Measurements from ENCODE around the gene NKD1.
"Not testable (repeated sequence)": the region's sequence is repeated elsewhere in the genome, so short reads cannot be mapped to it uniquely, and the experiment has no call there.

The NKD1 gene

DNA sequence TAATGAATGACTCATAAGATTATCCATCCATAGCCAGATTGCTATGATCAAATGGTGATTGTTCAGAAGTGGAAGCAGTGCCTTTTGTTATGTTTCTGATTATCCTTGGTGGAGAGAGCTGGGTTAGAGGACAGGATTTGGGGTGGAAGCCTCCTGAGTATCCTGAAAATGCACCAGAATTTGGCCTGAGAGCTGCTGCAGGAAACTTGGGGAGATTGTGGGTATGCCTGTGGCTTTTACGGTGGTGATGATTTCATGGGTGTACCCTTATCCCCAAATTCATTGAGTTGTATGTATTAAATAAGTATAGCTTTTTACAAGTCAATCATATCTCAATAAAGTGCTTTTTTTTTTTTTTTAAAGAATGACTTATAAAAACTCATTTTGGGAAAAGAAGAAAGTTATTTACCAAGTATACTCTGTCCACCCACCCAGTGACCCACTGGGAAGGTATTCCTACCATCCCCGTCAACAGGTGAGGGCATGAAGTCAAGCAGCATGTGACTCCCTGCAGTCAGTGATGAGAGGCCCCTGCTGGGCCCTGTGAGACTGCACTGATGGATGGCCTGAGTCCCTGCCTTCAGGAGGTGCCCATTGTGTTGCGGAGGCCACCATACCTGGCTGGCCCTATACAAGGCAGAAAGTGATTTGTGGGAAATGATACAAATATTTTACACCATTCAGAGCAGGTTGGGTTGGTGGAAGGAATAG lies 28.4 kb downstream of the NKD1 start:
- H3K4me3 ChIP-seq (ENCODE audit: low read depth, low read length): no peak overlapping the region
- in situ Hi-C loops (cut with HindIII; ENCODE audit: low pct_ligation_motif_present, low sequenced_read_pairs): no loop called here
- no peaks in the 10 kb centered on the region for H3K27me3 ChIP-seq (replicated peaks)
- H3K27ac ChIP-seq: no peak overlapping the region
- TF ChIP-seq, protein P1, sequence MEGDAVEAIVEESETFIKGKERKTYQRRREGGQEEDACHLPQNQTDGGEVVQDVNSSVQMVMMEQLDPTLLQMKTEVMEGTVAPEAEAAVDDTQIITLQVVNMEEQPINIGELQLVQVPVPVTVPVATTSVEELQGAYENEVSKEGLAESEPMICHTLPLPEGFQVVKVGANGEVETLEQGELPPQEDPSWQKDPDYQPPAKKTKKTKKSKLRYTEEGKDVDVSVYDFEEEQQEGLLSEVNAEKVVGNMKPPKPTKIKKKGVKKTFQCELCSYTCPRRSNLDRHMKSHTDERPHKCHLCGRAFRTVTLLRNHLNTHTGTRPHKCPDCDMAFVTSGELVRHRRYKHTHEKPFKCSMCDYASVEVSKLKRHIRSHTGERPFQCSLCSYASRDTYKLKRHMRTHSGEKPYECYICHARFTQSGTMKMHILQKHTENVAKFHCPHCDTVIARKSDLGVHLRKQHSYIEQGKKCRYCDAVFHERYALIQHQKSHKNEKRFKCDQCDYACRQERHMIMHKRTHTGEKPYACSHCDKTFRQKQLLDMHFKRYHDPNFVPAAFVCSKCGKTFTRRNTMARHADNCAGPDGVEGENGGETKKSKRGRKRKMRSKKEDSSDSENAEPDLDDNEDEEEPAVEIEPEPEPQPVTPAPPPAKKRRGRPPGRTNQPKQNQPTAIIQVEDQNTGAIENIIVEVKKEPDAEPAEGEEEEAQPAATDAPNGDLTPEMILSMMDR (IDR thresholded peaks at IDR 0.05; ENCODE audit: low read depth, low read length, missing control alignments): no peak
- no peaks in the 10 kb centered on the region for H3K36me3 ChIP-seq (replicated peaks)
- DNase-seq: no peak

DNA sequence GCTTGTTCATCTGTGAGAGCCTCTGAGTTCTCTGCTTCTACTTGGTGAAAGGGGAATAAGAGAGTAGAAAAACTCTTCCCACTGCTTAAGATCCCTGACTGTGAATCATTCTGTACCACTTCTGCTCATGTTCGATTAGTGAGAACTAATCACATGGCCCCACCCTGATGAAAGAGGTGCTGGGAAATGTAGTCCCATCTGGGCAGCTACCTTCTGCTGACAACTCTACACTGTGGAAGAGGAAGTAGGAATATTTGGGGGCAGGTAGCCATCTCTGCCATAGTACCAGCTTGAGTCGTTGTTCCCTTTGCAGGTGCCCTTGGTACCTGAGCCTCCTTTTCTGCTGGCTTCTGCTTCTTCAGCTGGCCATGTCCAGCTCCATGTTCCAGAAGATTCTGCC lies 29.9 kb downstream of the NKD1 start:
- H3K27ac ChIP-seq: no peak overlapping the region
- in situ Hi-C loops (cut with HindIII; ENCODE audit: low pct_ligation_motif_present, low sequenced_read_pairs): no loop called here
- H3K27me3 ChIP-seq (replicated peaks): no peaks in the 10 kb centered on the region
- no peak for DNase-seq
- TF ChIP-seq, protein P1 (IDR thresholded peaks at IDR 0.05; ENCODE audit: low read depth, low read length, missing control alignments): no peak
- H3K4me3 ChIP-seq (ENCODE audit: low read depth, low read length): no peak overlapping the region
- H3K36me3 ChIP-seq (replicated peaks): no peaks in the 10 kb centered on the region

DNA sequence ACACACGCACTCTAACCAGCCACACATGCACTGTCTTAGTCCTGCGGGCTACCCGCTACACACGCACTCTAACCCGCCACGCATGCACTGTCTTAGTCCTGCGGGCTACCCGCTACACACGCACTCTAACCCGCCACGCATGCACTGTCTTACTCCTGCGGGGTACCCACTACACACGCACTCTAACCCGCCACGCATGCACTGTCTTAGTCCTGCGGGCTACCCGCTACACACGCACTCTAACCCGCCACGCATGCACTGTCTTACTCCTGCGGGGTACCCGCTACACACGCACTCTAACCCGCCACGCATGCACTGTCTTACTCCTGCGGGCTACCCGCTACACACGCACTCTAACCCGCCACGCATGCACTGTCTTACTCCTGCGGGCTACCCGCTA lies 31.2 kb downstream of the NKD1 start:
- in situ Hi-C loops (cut with HindIII; ENCODE audit: low pct_ligation_motif_present, low sequenced_read_pairs); DNase-seq: not testable (repeated sequence)

DNA sequence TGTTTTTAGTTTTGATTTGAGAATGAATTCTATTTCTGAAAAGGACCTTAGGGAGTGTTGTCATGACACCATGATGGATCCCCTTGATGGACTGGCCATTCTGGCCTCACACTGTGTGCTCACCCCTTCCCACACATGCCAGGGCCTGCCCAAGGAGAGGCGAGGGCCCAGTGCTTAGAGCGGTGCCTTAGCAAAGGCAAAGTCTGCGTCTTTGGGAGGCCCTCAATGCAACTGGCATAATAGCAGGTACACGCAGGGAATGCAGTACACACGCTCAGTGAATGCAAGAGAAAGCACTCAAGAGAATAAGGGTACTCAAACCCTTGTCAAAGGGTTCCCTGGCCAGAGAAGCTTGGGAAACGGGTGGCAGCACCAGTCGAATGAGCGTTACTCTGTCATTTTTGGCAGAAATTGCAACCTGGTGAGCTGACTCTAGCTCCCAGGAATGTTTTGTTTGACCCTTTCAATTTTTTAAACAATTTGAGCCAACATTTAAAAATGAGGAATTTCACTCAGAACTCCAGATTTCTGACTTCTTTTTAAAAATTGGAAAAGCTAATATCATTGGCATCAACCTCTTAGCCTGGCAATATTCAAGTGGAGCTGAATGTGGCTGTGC lies 32.1 kb downstream of the NKD1 start:
- H3K27me3 ChIP-seq (replicated peaks): no peaks in the 10 kb centered on the region
- no peak overlapping the region for H3K4me3 ChIP-seq (ENCODE audit: low read depth, low read length)
- no peak for DNase-seq
- TF ChIP-seq, protein P1 (IDR thresholded peaks at IDR 0.05; ENCODE audit: low read depth, low read length, missing control alignments): no peak
- in situ Hi-C loops (cut with HindIII; ENCODE audit: low pct_ligation_motif_present, low sequenced_read_pairs): no loop called here
- H3K27ac ChIP-seq: no peak overlapping the region
- no peaks in the 10 kb centered on the region for H3K36me3 ChIP-seq (replicated peaks)

More for the DNA sequence above, 31.2 kb downstream of the NKD1 start:
- H3K36me3 ChIP-seq (replicated peaks); H3K27me3 ChIP-seq (replicated peaks); H3K4me3 ChIP-seq (ENCODE audit: low read depth, low read length); H3K27ac ChIP-seq: not testable (repeated sequence)

DNA sequence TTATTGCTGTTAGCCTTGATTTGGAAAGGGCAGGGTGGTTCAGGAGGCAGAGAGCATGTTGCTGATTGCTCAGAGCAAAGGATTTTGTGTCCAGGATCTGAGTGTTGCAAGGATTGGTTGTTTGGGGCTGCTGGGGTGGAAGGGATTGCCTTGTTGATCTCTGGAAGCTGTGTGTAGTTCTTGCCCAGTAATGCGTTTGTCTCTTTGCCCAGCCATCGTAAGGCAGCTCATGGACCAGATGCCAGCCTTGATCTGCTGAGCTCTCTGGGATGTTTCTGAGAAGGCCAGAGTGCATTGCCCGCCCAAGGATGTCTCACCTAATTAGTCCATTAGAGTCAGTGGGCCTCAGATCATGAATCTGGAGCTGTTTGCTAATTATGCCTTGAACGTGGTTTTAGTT lies 33.6 kb downstream of the NKD1 start:
- no peak overlapping the region for H3K27ac ChIP-seq
- TF ChIP-seq, protein P1 (IDR thresholded peaks at IDR 0.05; ENCODE audit: low read depth, low read length, missing control alignments): no peak
- no peak for DNase-seq
- in situ Hi-C loops (cut with HindIII; ENCODE audit: low pct_ligation_motif_present, low sequenced_read_pairs): no loop called here
- no peaks in the 10 kb centered on the region for H3K36me3 ChIP-seq (replicated peaks)
- H3K27me3 ChIP-seq (replicated peaks): no peaks in the 10 kb centered on the region
- no peak overlapping the region for H3K4me3 ChIP-seq (ENCODE audit: low read depth, low read length)

DNA sequence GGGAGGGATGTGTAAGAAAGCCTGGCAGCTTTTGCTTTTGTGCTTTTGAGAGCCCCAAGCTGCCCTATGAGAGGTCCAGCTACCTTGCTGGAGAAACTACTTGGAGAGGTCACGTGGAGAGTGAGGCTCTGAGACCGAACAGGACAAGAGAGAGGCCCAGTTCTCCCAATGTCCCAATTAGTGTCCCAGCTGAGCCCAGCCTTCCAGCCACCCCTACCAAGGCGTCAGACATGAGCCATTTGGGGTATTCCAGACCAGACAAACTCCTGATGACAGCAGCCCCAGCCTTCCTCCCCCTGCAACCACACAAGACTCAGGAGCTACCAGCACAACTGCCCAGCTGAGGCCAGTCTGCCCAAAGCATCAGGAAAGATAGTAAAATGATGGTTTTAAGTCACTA lies 35.0 kb downstream of the NKD1 start:
- in situ Hi-C loops (cut with HindIII; ENCODE audit: low pct_ligation_motif_present, low sequenced_read_pairs): no loop called here
- DNase-seq: no peak
- no peaks in the 10 kb centered on the region for H3K27me3 ChIP-seq (replicated peaks)
- no peak overlapping the region for H3K27ac ChIP-seq
- H3K36me3 ChIP-seq (replicated peaks): no peaks in the 10 kb centered on the region
- TF ChIP-seq, protein P1 (IDR thresholded peaks at IDR 0.05; ENCODE audit: low read depth, low read length, missing control alignments): no peak
- no peak overlapping the region for H3K4me3 ChIP-seq (ENCODE audit: low read depth, low read length)
